Astrocyte (in vitro differentiated cells and primary cell): ENCODE measurements around the gene CWC27. TPM values are rescaled to one million over a fixed set of nuclear protein-coding genes. Genes with fewer than 3 reads are reported as not detected.
A peak's percentile ranks its signal among the peaks of the same experiment; 100 is the strongest.

Source experiments
- DNase-seq: peaks from one replicate; pipeline ENCODE4 v3.0.0-alpha.2; 2010; ENCODE audit warnings: low read depth
- FAIRE-seq: peaks from 2 replicates; lab custom pipeline; 2011; peaks lifted over from hg19 to GRCh38; lab: Jason Lieb, UNC
- H2AFZ ChIP-seq: 2 replicates; pipeline ENCODE4 v1.6.0; 2012; ENCODE audit warnings: low read depth, low read length, inconsistent platforms
- H3K27ac ChIP-seq: 2 replicates; pipeline ENCODE4 v1.5.1; 2011; ENCODE audit warnings: low read depth, low read length, inconsistent platforms
- H3K27me3 ChIP-seq: 2 replicates; pipeline ENCODE4 v1.6.0; 2011; ENCODE audit warnings: low read length, inconsistent platforms; ENCODE audit not compliant: insufficient read depth
- H3K36me3 ChIP-seq: 2 replicates; pipeline ENCODE4 v1.5.1; 2011; ENCODE audit warnings: low read length, inconsistent platforms; ENCODE audit not compliant: insufficient read depth
- H3K4me1 ChIP-seq: 2 replicates; pipeline ENCODE4 v1.5.1; 2011; ENCODE audit warnings: low read length, inconsistent platforms; ENCODE audit not compliant: insufficient read depth
- H3K4me2 ChIP-seq: 2 replicates; pipeline ENCODE4 v1.6.0; 2012; ENCODE audit warnings: low read length, inconsistent platforms
- H3K4me3 ChIP-seq: 2 replicates; pipeline ENCODE4 v1.5.1; 2011; ENCODE audit warnings: low read depth, mild to moderate bottlenecking, low read length, inconsistent platforms; ENCODE audit not compliant: insufficient read depth
- H3K79me2 ChIP-seq: 2 replicates; pipeline ENCODE4 v1.6.0; 2012; ENCODE audit warnings: mild to moderate bottlenecking, low read length, inconsistent platforms; ENCODE audit not compliant: insufficient read depth
- H3K9ac ChIP-seq: 2 replicates; pipeline ENCODE4 v1.6.0; 2012; ENCODE audit warnings: mild to moderate bottlenecking, low read length, inconsistent platforms
- H3K9me3 ChIP-seq: 2 replicates; pipeline ENCODE4 v1.5.1; 2012; ENCODE audit warnings: low read depth, mild to moderate bottlenecking, low read length, inconsistent platforms; ENCODE audit not compliant: insufficient read depth
- H4K20me1 ChIP-seq: 2 replicates; pipeline ENCODE4 v1.6.0; 2012; ENCODE audit warnings: low read length, inconsistent platforms; ENCODE audit not compliant: insufficient read depth
- H3K27ac Mint-ChIP-seq: one replicate; pipeline ENCODE4 v1.8.0; 2021; ENCODE audit warnings: mild to moderate bottlenecking, mixed read lengths; ENCODE audit not compliant: unreplicated experiment
- H3K27me3 Mint-ChIP-seq: one replicate; pipeline ENCODE4 v1.8.0; 2021; ENCODE audit warnings: low read depth, mixed read lengths; ENCODE audit not compliant: unreplicated experiment
- H3K36me3 Mint-ChIP-seq: one replicate; pipeline ENCODE4 v1.8.0; 2021; ENCODE audit warnings: low read depth, mixed read lengths; ENCODE audit not compliant: unreplicated experiment
- H3K4me1 Mint-ChIP-seq: one replicate; pipeline ENCODE4 v1.8.0; 2021; ENCODE audit warnings: low read depth, mixed read lengths; ENCODE audit not compliant: unreplicated experiment
- H3K4me3 Mint-ChIP-seq: one replicate; pipeline ENCODE4 v1.8.0; 2021; ENCODE audit warnings: mild to moderate bottlenecking, moderate library complexity, mixed read lengths; ENCODE audit not compliant: unreplicated experiment
- H3K9me3 Mint-ChIP-seq: one replicate; pipeline ENCODE4 v1.8.0; 2021; ENCODE audit warnings: mild to moderate bottlenecking, mixed read lengths; ENCODE audit not compliant: unreplicated experiment
- CTCF ChIP-seq: IDR thresholded peaks from 2 replicates; pipeline ENCODE4 v1.5.1; 2011; ENCODE audit warnings: low read depth, mild to moderate bottlenecking, inconsistent platforms, low read length, moderate library complexity; ENCODE audit not compliant: insufficient read depth
- EZH2 ChIP-seq: IDR thresholded peaks from 2 replicates; pipeline ENCODE4 v1.6.1; 2012; ENCODE audit warnings: mild to moderate bottlenecking, low read length, inconsistent platforms; ENCODE audit not compliant: insufficient read depth
- total RNA-seq: library from RNA; stranded (reverse); gene quantifications from 2 replicates; pipeline ENCODE4 v1.2.1, GENCODE V29; 2021

The CWC27 gene
- total RNA-seq, 1 donor from 2014 or later, result 25.7 TPM

- Mint-ChIP-seq H3K27ac (no peak overlapping the region), H3K9me3 (peaks cover 3% of the 10 kb centered on the region), H3K4me1 (peaks cover 20% of the 10 kb centered on the region), H3K36me3 (peaks cover 2% of the 10 kb centered on the region), H3K27me3 (no peaks in the 10 kb centered on the region), H3K4me3 (no peak overlapping the region)
- peaks cover 3% of the 10 kb centered on the region for H3K9me3 ChIP-seq
- FAIRE-seq (peak; percentile 17), DNase-seq (peak; percentile 64)
- TF ChIP-seq EZH2 (no peak), CTCF (no peak)
- no peak overlapping the region for H3K27ac ChIP-seq
- no peaks in the 10 kb centered on the region for H3K79me2 ChIP-seq
- no peaks in the 10 kb centered on the region for H3K27me3 ChIP-seq
- H4K20me1 ChIP-seq, result no peaks in the 10 kb centered on the region
- H3K9ac ChIP-seq, result no peak overlapping the region
- H3K4me2 ChIP-seq, result no peak overlapping the region
- no peak overlapping the region for H2AFZ ChIP-seq
- H3K4me1 ChIP-seq, result no peaks in the 10 kb centered on the region
- H3K4me3 ChIP-seq, result no peak overlapping the region
- H3K36me3 ChIP-seq, result no peaks in the 10 kb centered on the region
Measured at GRCh38 chr5:65029178-65029577, 260.4 kb downstream of the CWC27 start.

- H3K27ac ChIP-seq, result no peak overlapping the region
- no peak for DNase-seq
- H3K36me3 Mint-ChIP-seq, result peaks cover 2% of the 10 kb centered on the region
- no peak overlapping the region for H3K4me2 ChIP-seq
- peaks cover 3% of the 10 kb centered on the region for H3K9me3 Mint-ChIP-seq
- no peaks in the 10 kb centered on the region for H3K36me3 ChIP-seq
- peaks cover 3% of the 10 kb centered on the region for H3K9me3 ChIP-seq
- H4K20me1 ChIP-seq, result no peaks in the 10 kb centered on the region
- no peak overlapping the region for H3K27ac Mint-ChIP-seq
- H3K27me3 ChIP-seq, result no peaks in the 10 kb centered on the region
- no peak overlapping the region for H3K4me3 Mint-ChIP-seq
- H3K27me3 Mint-ChIP-seq, result no peaks in the 10 kb centered on the region
- no peaks in the 10 kb centered on the region for H3K79me2 ChIP-seq
- TF ChIP-seq EZH2, result no peak
- no peak for TF ChIP-seq CTCF
- H3K9ac ChIP-seq, result no peak overlapping the region
- H3K4me3 ChIP-seq, result no peak overlapping the region
- no peak for FAIRE-seq
- H3K4me1 ChIP-seq, result peaks cover 4% of the 10 kb centered on the region
- peaks cover 26% of the 10 kb centered on the region for H3K4me1 Mint-ChIP-seq
- no peak overlapping the region for H2AFZ ChIP-seq
Measured at GRCh38 chr5:65030056-65030455, 261.3 kb downstream of the CWC27 start.

- no peak overlapping the region for H3K4me2 ChIP-seq
- H3K9ac ChIP-seq, result no peak overlapping the region
- Mint-ChIP-seq H3K27ac (no peak overlapping the region), H3K4me1 (peaks cover 34% of the 10 kb centered on the region), H3K27me3 (no peaks in the 10 kb centered on the region), H3K36me3 (peaks cover 2% of the 10 kb centered on the region), H3K4me3 (no peak overlapping the region), H3K9me3 (peaks cover 2% of the 10 kb centered on the region)
- FAIRE-seq, result peak; percentile 9
- H3K4me3 ChIP-seq, result no peak overlapping the region
- no peaks in the 10 kb centered on the region for H3K27me3 ChIP-seq
- peaks cover 6% of the 10 kb centered on the region for H3K4me1 ChIP-seq
- H4K20me1 ChIP-seq, result no peaks in the 10 kb centered on the region
- no peaks in the 10 kb centered on the region for H3K36me3 ChIP-seq
- H2AFZ ChIP-seq, result no peak overlapping the region
- peaks cover 3% of the 10 kb centered on the region for H3K9me3 ChIP-seq
- H3K27ac ChIP-seq, result peak overlapping the region; percentile 64
- H3K79me2 ChIP-seq, result no peaks in the 10 kb centered on the region
- no peak for TF ChIP-seq EZH2
- peak; percentile 97 for DNase-seq
Measured at GRCh38 chr5:65032250-65032649, 263.5 kb downstream of the CWC27 start.
